Testis (tissue), 3 donors: ENCODE measurements around the gene CDH4. TPM values are rescaled to one million over a fixed set of nuclear protein-coding genes. Genes with fewer than 3 reads are reported as not detected.

Source experiments
- DNase-seq: peaks from one replicate; pipeline ENCODE4 v3.0.0-alpha.2; 2019
- H3K27ac ChIP-seq, 2 donors: fragments of 200-600 bp; sonication (generic); one replicate each; pipeline ENCODE4 v1.5.1; 2019
- H3K27me3 ChIP-seq: fragments of 200-600 bp; sonication (generic); one replicate; pipeline ENCODE4 v1.5.1; 2019
- H3K36me3 ChIP-seq: fragments of 200-600 bp; sonication (generic); one replicate; pipeline ENCODE4 v1.5.1; 2017; ENCODE audit warnings: low read depth; ENCODE audit errors: missing control alignments
- H3K4me1 ChIP-seq: fragments of 200-600 bp; sonication (generic); one replicate; pipeline ENCODE4 v1.5.1; 2019
- H3K4me3 ChIP-seq, 2 donors: fragments of 200-600 bp; sonication (generic); one replicate each; pipeline ENCODE4 v1.5.1; 2017 to 2019
- H3K9me3 ChIP-seq: fragments of 200-600 bp; sonication (generic); one replicate; pipeline ENCODE4 v1.5.1; 2017
- CTCF ChIP-seq, 3 experiments: fragments of 450-650 bp in 2 of 3; fragments of 200-600 bp in 1 of 3; sonication (generic) in 1 of 3; IDR thresholded peaks; one replicate each; pipeline ENCODE4 v1.5.1; 2016 to 2019; ENCODE audit warnings: antibody characterized with exemption in 3 of 3, mild to moderate bottlenecking in 2 of 3, moderate library complexity in 1 of 3
- POLR2A ChIP-seq: fragments of 450-650 bp; IDR thresholded peaks from one replicate; pipeline ENCODE4 v1.6.1; 2017; ENCODE audit warnings: antibody characterized with exemption, mild to moderate bottlenecking, moderate library complexity
- WGBS, 2 donors: methylation state at CpG; one replicate each; pipeline ENCODE4 v1.1.5; 2018; 5-methylcytosine and 5-hydroxymethylcytosine counted together
- intact Hi-C: fragments of 100-400 bp; cut with DNase I; formaldehyde crosslinking; loops from one replicate; pipeline ENCODE4 v1.15.1; 2023; ENCODE audit warnings: low total_unique reads
- polyA plus RNA-seq: library from polyadenylated mRNA; stranded (reverse); fragments of 350-450 nt; fragmentation: Illumina TruSeq; extraction: RNeasy Lipid Tissue Mini Kit (QIAGEN cat#74804); gene quantifications from one replicate; pipeline ENCODE4 v1.2.3, GENCODE V29; 2014; ENCODE audit warnings: low read depth, low replicate concordance; ENCODE audit not compliant: insufficient read depth
- total RNA-seq, 2 donors: library from RNA; depleted of rRNA; stranded (reverse); fragments of >200 nt; gene quantifications; one replicate each; pipeline ENCODE4 v1.2.3, GENCODE V29; 2016

CDH4 gene
- total and polyA plus RNA-seq, 3 donors from 2014 or later: 1.4 to 3.3 (median 1.9) TPM

GRCh38 chr20:61583356-61583755 is 331.3 kb downstream of the CDH4 start:
- TF ChIP-seq POLR2A (no peak), CTCF (IDR thresholded peaks at IDR 0.05) (no peak)
- no peak for DNase-seq
- intact Hi-C loops: no loop called here
- WGBS, 2 donors: 72 to 73% methylated on average over 9 of the region's 9 CpGs
- H3K27ac ChIP-seq: no peak overlapping the region
- H3K27me3 ChIP-seq: no peaks in the 10 kb centered on the region
- no peaks in the 10 kb centered on the region for H3K4me1 ChIP-seq
- no peak overlapping the region for H3K4me3 ChIP-seq
- no peaks in the 10 kb centered on the region for H3K36me3 ChIP-seq
- H3K9me3 ChIP-seq: no peaks in the 10 kb centered on the region

GRCh38 chr20:61584851-61585250 is 332.8 kb downstream of the CDH4 start:
- Histone ChIP-seq H3K36me3 (no peaks in the 10 kb centered on the region), H3K4me3 (no peak overlapping the region), H3K9me3 (no peaks in the 10 kb centered on the region), H3K27ac (no peak overlapping the region), H3K4me1 (no peaks in the 10 kb centered on the region), H3K27me3 (no peaks in the 10 kb centered on the region)
- TF ChIP-seq CTCF (IDR thresholded peaks at IDR 0.05): no peak
- no peak for TF ChIP-seq POLR2A
- WGBS, 2 donors: 49 to 59% methylated on average over 3 to 10 of the region's 10 CpGs
- DNase-seq: no peak
- intact Hi-C loops: no loop called here

- 94 to 96% methylated on average over 2 of the region's 2 CpGs for WGBS, 2 donors
- Histone ChIP-seq H3K4me1 (no peaks in the 10 kb centered on the region), H3K9me3 (no peaks in the 10 kb centered on the region), H3K27me3 (no peaks in the 10 kb centered on the region), H3K36me3 (no peaks in the 10 kb centered on the region), H3K4me3 (no peak overlapping the region), H3K27ac (no peak overlapping the region)
- no peak for DNase-seq
- intact Hi-C loops: no loop called here
- TF ChIP-seq POLR2A (no peak), CTCF (IDR thresholded peaks at IDR 0.05) (no peak)
These were observed 333.7 kb downstream of the CDH4 start for GRCh38 chr20:61585764-61586163.

GRCh38 chr20:61587036-61587435 is 335.0 kb downstream of the CDH4 start:
- Histone ChIP-seq H3K4me3 (no peak overlapping the region), H3K9me3 (no peaks in the 10 kb centered on the region), H3K36me3 (no peaks in the 10 kb centered on the region), H3K4me1 (no peaks in the 10 kb centered on the region), H3K27ac (no peak overlapping the region), H3K27me3 (no peaks in the 10 kb centered on the region)
- TF ChIP-seq CTCF (IDR thresholded peaks at IDR 0.05) (no peak), POLR2A (no peak)
- DNase-seq: no peak
- intact Hi-C loops: no loop called here
- 93 to 96% methylated on average over 7 of the region's 7 CpGs for WGBS, 2 donors

GRCh38 chr20:61587681-61588289 is 335.7 kb downstream of the CDH4 start:
- no peaks in the 10 kb centered on the region for H3K4me1 ChIP-seq

More at GRCh38 chr20:61587681-61588289, 335.7 kb downstream of the CDH4 start:
- H3K9me3 ChIP-seq: no peaks in the 10 kb centered on the region
- no peak overlapping the region for H3K4me3 ChIP-seq
- TF ChIP-seq POLR2A (no peak), CTCF (IDR thresholded peaks at IDR 0.05) (no peak)
- DNase-seq: no peak
- H3K27ac ChIP-seq: no peak overlapping the region
- H3K36me3 ChIP-seq: no peaks in the 10 kb centered on the region
- no peaks in the 10 kb centered on the region for H3K27me3 ChIP-seq
- 83 to 85% methylated on average over 16 of the region's 16 CpGs for WGBS, 2 donors
- intact Hi-C loops: no loop called here
